ENCODE data around the gene PMS1. TPM values are rescaled to one million over a fixed set of nuclear protein-coding genes. Genes with fewer than 3 reads are reported as not detected.

The PMS1 gene
- total RNA-seq, 1 experiment from 2014 or later, result 50.9 TPM

DNA sequence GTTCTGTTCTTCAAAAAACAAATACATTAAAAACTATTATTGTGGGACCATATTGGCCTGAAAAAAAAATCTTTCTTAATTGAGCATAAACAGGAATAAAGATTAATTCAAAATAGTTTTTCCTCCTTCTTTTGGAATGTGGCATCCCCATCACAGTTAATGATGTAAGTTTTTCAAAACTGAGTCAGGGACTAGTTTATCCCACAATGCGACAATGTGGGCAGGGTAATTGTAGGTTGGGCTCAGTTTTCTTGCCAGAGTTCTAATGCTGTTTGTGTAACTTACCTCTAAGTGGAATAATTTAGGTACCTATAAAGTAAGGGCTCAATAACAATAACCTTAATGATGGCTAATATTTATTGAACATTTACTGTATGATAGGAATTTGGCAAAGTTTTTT, 82.0 kb downstream of the PMS1 start:
- intact Hi-C loops (cut with micrococcal nuclease), result no loop called here
- Mint-ChIP-seq H3K4me1 (ENCODE audit: insufficient read depth, unreplicated experiment) (no peaks in the 10 kb centered on the region), H3K36me3 (ENCODE audit: insufficient read depth, unreplicated experiment) (peaks cover 54% of the 10 kb centered on the region), H3K27ac (ENCODE audit: low read depth, unreplicated experiment) (no peak overlapping the region), H3K4me3 (ENCODE audit: unreplicated experiment) (no peak overlapping the region), H3K27me3 (ENCODE audit: insufficient read depth, unreplicated experiment) (no peaks in the 10 kb centered on the region), H3K9me3 (ENCODE audit: unreplicated experiment) (no peaks in the 10 kb centered on the region)
- ChIA-PET CTCF (no interaction called here), POLR2A (interaction anchor here (0.6 kb wide), 1 partner anchor 1460 kb away, joined by 3 read pairs; no protein-coding TSS in a partner anchor)
- TF ChIP-seq, protein P1, sequence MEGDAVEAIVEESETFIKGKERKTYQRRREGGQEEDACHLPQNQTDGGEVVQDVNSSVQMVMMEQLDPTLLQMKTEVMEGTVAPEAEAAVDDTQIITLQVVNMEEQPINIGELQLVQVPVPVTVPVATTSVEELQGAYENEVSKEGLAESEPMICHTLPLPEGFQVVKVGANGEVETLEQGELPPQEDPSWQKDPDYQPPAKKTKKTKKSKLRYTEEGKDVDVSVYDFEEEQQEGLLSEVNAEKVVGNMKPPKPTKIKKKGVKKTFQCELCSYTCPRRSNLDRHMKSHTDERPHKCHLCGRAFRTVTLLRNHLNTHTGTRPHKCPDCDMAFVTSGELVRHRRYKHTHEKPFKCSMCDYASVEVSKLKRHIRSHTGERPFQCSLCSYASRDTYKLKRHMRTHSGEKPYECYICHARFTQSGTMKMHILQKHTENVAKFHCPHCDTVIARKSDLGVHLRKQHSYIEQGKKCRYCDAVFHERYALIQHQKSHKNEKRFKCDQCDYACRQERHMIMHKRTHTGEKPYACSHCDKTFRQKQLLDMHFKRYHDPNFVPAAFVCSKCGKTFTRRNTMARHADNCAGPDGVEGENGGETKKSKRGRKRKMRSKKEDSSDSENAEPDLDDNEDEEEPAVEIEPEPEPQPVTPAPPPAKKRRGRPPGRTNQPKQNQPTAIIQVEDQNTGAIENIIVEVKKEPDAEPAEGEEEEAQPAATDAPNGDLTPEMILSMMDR (IDR thresholded peaks at IDR 0.05; ENCODE audit: unreplicated experiment), result no peak
- BruUV-seq (replicated peaks), result no TSS peak
- no peak for DNase-seq (ENCODE audit: unreplicated experiment)

- Mint-ChIP-seq H3K9me3 (ENCODE audit: unreplicated experiment) (no peaks in the 10 kb centered on the region), H3K27me3 (ENCODE audit: insufficient read depth, unreplicated experiment) (no peaks in the 10 kb centered on the region), H3K27ac (ENCODE audit: low read depth, unreplicated experiment) (no peak overlapping the region), H3K4me1 (ENCODE audit: insufficient read depth, unreplicated experiment) (no peaks in the 10 kb centered on the region), H3K4me3 (ENCODE audit: unreplicated experiment) (no peak overlapping the region), H3K36me3 (ENCODE audit: insufficient read depth, unreplicated experiment) (peaks cover 34% of the 10 kb centered on the region)
- CTCF ChIA-PET, result no interaction called here
- TF ChIP-seq, protein P1 (IDR thresholded peaks at IDR 0.05; ENCODE audit: unreplicated experiment), result no peak
- intact Hi-C loops (cut with micrococcal nuclease), result no loop called here
- POLR2A ChIA-PET, result no interaction called here
- no TSS peak for BruUV-seq (replicated peaks)
- DNase-seq (ENCODE audit: unreplicated experiment), result no peak
Measured at GRCh38 chr2:189868896-189869295, 84.6 kb downstream of the PMS1 start.

DNA sequence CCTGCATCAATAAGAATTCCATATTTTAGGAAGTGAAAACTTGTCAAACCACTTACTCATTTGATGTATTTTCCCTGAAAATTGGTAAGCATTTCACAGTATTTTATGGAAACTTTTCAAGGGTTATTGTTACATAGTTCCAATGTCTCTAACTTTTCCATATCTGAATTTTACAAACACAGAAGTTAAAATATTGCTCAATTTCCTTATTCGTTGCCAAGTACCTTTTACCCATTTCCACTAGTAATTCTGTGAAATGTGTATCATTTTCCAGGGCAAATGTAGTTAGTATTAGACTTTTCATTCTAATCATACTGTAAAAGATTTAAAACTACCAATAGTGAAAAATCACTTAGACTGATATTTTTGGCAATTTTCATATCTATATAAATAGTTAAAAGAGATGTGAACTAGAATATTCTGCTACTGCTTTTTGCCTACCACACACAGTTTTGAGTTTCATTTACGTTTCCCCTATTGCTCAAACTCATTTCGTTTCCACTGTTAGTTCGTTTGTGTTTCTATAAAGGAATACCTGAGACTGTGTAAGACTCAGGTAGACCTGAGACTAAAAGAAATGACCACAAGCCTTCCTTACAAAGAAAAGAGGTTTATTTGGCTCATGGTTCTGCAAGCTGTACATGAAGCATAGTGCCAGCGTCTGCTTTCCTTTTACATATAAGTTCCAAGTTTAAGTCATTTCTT, 86.3 kb downstream of the PMS1 start:
- Mint-ChIP-seq H3K27me3 (ENCODE audit: insufficient read depth, unreplicated experiment) (no peaks in the 10 kb centered on the region), H3K9me3 (ENCODE audit: unreplicated experiment) (no peaks in the 10 kb centered on the region), H3K27ac (ENCODE audit: low read depth, unreplicated experiment) (no peak overlapping the region), H3K4me3 (ENCODE audit: unreplicated experiment) (no peak overlapping the region), H3K4me1 (ENCODE audit: insufficient read depth, unreplicated experiment) (no peaks in the 10 kb centered on the region), H3K36me3 (ENCODE audit: insufficient read depth, unreplicated experiment) (peaks cover 36% of the 10 kb centered on the region)
- no TSS peak for BruUV-seq (replicated peaks)
- intact Hi-C loops (cut with micrococcal nuclease), result no loop called here
- DNase-seq (ENCODE audit: unreplicated experiment), result no peak
- CTCF ChIA-PET, result interaction anchor here (0.6 to 0.7 kb wide), 2 partner anchors 1562 to 1690 kb away, joined by 3 read pairs; no protein-coding TSS in a partner anchor
- POLR2A ChIA-PET, result interaction anchor here (0.7 kb wide), 1 partner anchor 18 kb away, joined by 3 read pairs; no protein-coding TSS in a partner anchor
- TF ChIP-seq, protein P1 (IDR thresholded peaks at IDR 0.05; ENCODE audit: unreplicated experiment), result no peak

- Mint-ChIP-seq H3K36me3 (ENCODE audit: insufficient read depth, unreplicated experiment) (peaks cover 41% of the 10 kb centered on the region), H3K9me3 (ENCODE audit: unreplicated experiment) (no peaks in the 10 kb centered on the region), H3K4me3 (ENCODE audit: unreplicated experiment) (no peak overlapping the region), H3K27ac (ENCODE audit: low read depth, unreplicated experiment) (no peak overlapping the region), H3K4me1 (ENCODE audit: insufficient read depth, unreplicated experiment) (peaks cover 6% of the 10 kb centered on the region), H3K27me3 (ENCODE audit: insufficient read depth, unreplicated experiment) (no peaks in the 10 kb centered on the region)
- intact Hi-C loops (cut with micrococcal nuclease), result no loop called here
- no TSS peak for BruUV-seq (replicated peaks)
- CTCF ChIA-PET, result no interaction called here
- TF ChIP-seq, protein P1 (IDR thresholded peaks at IDR 0.05; ENCODE audit: unreplicated experiment), result no peak
- no peak for DNase-seq (ENCODE audit: unreplicated experiment)
- POLR2A ChIA-PET, result interaction anchor here (0.7 kb wide), 1 partner anchor 60 kb away, joined by 4 read pairs; no protein-coding TSS in a partner anchor
Measured at GRCh38 chr2:189873696-189874095, 89.4 kb downstream of the PMS1 start.
